Measurements from ENCODE around the gene TOP3A.

GRCh38 chr17:18362698-18363100 lies 47.9 kb upstream of the TOP3A start:
- TF ChIP-seq POLR2AphosphoS5 (IDR thresholded peaks at IDR 0.05) (no peak), POLR2A (IDR thresholded peaks at IDR 0.05) (no peak), CTCF (IDR thresholded peaks at IDR 0.05) (no peak)
